Measurements from ENCODE around the gene ARF6.

DNA sequence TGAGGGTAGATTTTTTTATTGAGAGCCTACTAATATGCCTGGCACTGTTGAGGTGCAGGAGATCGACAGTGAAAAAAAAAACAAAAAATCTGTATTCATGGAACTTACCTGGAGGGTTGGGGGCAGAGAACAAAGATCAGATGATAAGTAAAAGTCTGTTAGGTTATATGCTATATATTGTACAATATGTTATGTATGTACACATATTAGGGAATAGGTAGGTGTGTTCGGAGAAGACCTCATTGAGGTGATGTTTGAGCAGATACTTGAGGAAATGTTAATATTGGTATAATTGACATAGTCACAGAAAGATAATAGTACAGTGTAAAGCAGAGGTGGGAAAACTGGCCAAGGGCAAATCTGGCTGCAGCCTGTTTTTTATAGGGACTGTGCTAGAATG is 5.6 kb downstream of the ARF6 start:
- TF ChIP-seq, protein P1, sequence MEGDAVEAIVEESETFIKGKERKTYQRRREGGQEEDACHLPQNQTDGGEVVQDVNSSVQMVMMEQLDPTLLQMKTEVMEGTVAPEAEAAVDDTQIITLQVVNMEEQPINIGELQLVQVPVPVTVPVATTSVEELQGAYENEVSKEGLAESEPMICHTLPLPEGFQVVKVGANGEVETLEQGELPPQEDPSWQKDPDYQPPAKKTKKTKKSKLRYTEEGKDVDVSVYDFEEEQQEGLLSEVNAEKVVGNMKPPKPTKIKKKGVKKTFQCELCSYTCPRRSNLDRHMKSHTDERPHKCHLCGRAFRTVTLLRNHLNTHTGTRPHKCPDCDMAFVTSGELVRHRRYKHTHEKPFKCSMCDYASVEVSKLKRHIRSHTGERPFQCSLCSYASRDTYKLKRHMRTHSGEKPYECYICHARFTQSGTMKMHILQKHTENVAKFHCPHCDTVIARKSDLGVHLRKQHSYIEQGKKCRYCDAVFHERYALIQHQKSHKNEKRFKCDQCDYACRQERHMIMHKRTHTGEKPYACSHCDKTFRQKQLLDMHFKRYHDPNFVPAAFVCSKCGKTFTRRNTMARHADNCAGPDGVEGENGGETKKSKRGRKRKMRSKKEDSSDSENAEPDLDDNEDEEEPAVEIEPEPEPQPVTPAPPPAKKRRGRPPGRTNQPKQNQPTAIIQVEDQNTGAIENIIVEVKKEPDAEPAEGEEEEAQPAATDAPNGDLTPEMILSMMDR (conservative IDR thresholded peaks at IDR 0.05 in 1 of 2, IDR thresholded peaks at IDR 0.05 in 1 of 2; ENCODE audit: extremely low read depth in 1 of 2, insufficient read depth in 1 of 2, low read depth in 1 of 2, low read length in 2 of 2): no peak
- no peak for TF ChIP-seq EZH2 (IDR thresholded peaks at IDR 0.05; ENCODE audit: borderline replicate concordance, low read length)

Data from mammary epithelial cell (primary cell).